NCI-H1105 treated with DMSO at 0.1 percent for 48 hours (cell line): Measurements from ENCODE around the gene VAMP1.

Experiments
- DNase-seq: peaks from one replicate; lab custom pipeline; 2025; lab: John Stamatoyannopoulos, UW

VAMP1 gene

DNA sequence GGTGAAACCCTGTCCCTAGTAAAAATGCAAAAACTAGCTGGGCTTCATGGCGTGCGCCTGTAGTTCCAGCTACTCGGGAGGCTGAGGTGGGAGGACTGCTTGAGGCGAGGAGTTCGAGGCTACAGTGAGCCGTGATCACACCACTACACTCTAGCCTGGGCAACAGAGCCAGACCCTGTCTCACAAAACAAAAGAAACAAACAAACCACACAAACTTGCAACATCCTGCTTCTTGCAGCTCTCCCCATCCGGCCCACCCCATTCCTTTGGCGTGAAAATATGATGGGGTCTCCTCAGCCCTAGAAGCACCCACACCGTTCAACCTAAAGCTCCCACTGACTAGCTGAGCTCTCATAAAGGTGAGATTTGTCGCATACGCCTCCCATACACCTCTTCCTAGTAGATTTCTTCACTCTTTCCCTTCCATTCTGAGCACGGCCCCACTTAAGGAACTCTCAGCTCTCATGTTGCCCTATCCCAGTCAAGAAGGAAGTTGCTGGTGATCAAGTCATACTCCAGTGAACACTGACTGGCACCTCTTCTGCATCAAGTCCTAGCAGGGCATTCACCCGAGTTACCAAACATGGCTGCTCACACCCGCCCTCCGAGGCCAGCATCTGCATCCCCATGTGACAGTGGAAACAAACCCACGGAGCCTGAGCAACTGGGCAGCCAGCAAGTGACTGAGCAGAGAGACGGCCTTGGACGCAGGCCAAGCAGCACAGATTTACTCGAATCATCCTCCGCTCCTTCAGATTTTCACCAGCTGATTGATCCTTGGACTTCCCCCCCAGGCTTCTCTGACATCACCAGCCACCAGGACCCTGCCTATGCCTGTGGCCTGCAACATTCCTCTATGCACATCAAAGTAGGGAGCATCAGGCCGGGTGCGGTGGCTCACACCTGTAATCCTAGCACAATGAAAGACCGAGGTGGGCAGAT lies 44.6 kb downstream of the VAMP1 start:
- DNase-seq: no peak

DNA sequence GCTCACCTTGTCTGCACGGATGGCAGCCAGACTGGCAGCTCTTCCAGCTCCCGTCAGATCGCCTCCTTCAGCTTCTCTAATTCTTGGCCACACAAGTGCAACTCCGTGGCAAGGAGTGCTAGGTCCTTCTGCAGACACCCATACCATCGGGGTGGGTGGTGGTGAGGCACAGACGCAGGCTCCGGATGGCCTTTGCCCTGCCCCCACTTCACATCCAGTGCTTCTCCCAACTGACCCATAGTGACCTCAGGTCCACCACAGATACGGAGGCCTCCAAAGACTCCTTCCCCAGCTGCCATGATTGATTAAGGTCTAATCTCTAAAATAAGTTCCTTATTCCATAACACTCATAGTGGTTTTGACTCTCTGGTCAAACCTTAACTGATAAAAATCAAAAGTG lies 45.6 kb downstream of the VAMP1 start:
- DNase-seq: no peak

DNA sequence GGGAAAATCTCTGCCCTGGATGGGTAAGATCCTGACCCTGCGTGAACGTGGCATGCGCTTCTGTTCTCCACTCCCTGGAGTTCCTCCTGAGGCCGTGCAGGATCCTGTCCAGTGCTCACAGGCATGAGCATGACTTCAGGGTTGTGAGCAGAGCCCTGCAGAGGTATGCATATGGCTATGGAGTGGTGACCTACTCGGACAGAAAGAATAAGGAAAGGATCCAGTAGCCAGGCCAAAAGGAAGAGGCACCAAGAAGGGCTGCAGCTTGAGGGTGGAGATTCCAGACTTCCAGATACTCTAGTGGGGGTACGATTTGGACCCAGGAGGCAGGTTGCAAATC lies 46.5 kb downstream of the VAMP1 start:
- no peak for DNase-seq

DNA sequence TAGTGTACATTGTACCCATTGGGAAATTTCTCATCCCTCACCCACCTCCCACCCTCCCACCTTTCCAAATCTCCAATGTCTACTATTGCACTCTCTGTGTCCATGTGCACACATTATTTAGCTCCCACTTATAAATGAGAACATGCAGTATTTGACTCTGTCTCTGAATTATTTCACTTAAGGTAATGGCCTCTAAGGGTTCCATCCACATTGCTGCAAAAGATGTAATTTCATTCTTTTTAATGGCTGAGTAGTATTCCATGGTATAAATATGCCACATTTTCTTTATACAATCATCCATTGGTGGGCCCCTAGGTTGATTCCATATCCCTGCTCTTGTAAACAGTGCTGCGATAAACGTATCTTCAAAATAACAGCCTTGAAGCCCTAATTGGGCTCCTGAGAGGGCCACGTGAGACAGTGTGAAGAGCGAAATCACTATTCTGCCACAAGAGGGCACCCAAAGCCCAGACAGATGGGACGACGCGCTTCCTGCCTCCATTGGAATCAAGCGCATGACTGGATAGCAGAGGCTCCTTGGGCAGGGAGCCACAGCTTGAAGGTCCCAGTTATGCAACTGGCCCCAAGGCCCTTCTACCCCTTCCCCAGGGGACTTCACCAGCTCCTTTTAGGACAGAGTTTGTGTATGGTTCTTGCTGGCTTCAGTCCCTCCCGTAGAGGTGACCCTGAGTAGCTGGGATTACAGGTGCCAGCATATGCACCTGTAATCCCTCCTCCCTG lies 47.0 kb downstream of the VAMP1 start:
- DNase-seq: peak; percentile 87

DNA sequence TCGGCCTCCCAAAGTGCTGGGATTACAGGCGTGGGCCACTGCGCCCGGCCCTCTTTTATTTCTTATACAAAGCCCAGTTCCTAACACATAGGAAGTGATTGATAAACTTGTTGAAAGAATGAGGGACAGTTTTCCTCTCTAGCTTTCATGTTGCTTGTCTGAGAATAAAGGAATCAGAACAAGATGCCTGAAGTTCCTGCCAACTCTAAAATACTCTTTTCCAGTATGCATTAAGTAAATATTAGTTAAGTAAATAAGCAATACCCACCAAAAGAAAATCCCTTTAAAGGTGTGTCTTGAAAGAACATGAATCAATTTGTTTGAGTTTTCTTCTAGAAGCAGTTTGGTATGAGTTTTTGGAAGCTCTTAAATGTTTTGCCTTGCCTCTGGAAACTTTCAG lies 50.1 kb downstream of the VAMP1 start:
- DNase-seq: no peak

DNA sequence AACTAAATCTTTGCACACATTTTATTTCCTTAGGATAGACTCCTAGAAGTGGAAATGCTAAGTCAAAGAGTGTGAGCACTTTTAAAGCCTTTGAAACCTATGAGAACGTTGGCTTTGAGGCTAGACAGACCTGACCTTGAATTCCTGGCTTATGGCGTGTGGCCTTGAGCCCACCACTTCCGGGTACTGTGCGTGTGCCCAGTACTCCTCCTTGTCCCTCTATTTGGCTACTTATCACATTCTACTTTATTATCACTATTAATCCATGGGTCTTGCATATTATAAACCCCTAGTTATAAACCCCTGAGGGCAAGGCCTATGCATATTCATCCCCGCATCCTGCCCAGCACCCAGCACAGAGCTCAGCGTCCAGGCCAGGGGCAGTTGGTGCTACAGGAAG lies 51.7 kb downstream of the VAMP1 start:
- DNase-seq: no peak

DNA sequence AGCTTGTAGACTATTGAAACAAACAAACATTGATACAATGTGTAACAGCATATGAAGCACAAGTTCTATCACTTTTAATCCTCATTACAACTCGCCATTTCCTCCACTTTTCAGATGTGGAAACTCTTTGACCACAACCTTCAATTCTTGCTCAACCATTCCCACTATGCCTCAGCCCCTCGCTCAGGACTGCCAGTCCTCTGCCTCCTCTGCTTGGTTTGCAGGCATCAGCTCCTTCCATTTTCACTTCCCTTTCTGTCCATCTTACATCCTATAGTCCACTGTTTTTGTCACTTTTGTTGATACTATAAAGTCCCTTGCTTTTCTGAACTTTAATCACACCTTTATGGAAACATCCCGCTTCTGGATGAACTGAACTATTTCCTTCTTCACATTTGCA lies 53.9 kb downstream of the VAMP1 start:
- no peak for DNase-seq
